HS-5 (cell line): ENCODE measurements around the gene MLANA.

Source experiments
- DNase-seq: peaks from one replicate; pipeline ENCODE4 v3.0.0-alpha.2; 2012; ENCODE audit warnings: low read depth

Gene MLANA

GRCh38 chr9:5890641-5891040 lies at the start of gene MLANA:
Gene MLANA (plus strand): TSS chr9:5890889. CDS start chr9:5892475, 1,586 bp downstream.
- DNase-seq, result no peak

GRCh38 chr9:5841771-5842573 lies 48.7 kb upstream of the MLANA start:
- no peak for DNase-seq

GRCh38 chr9:5842929-5843793 lies 47.5 kb upstream of the MLANA start:
- no peak for DNase-seq

- DNase-seq, result no peak
Observed at GRCh38 chr9:5843794-5844471, 46.8 kb upstream of the MLANA start.

- DNase-seq, result no peak
Observed at GRCh38 chr9:5845157-5845531, 45.5 kb upstream of the MLANA start.

- no peak for DNase-seq
Observed at GRCh38 chr9:5846096-5846495, 44.6 kb upstream of the MLANA start.

- DNase-seq, result no peak
Observed at GRCh38 chr9:5846501-5846921, 44.2 kb upstream of the MLANA start.

- no peak for DNase-seq
Observed at GRCh38 chr9:5848372-5848882, 42.3 kb upstream of the MLANA start.

- DNase-seq, result no peak
Observed at GRCh38 chr9:5850724-5851122, 40.0 kb upstream of the MLANA start.

GRCh38 chr9:5851445-5851844 lies 39.2 kb upstream of the MLANA start:
- DNase-seq, result peak; percentile 16

GRCh38 chr9:5852987-5853386 lies 37.7 kb upstream of the MLANA start:
- DNase-seq, result no peak

GRCh38 chr9:5853617-5854016 lies 37.1 kb upstream of the MLANA start:
- DNase-seq, result no peak

GRCh38 chr9:5854063-5854790 lies 36.5 kb upstream of the MLANA start:
- DNase-seq, result no peak

GRCh38 chr9:5857928-5858327 lies 32.8 kb upstream of the MLANA start:
- DNase-seq, result no peak

- DNase-seq, result no peak
Observed at GRCh38 chr9:5858833-5859232, 31.9 kb upstream of the MLANA start.

GRCh38 chr9:5863092-5863746 lies 27.5 kb upstream of the MLANA start:
- DNase-seq, result no peak

GRCh38 chr9:5864446-5864845 lies 26.2 kb upstream of the MLANA start:
- no peak for DNase-seq

- DNase-seq, result no peak
Observed at GRCh38 chr9:5866272-5866671, 24.4 kb upstream of the MLANA start.

GRCh38 chr9:5866685-5867084 lies 24.0 kb upstream of the MLANA start:
- no peak for DNase-seq

- no peak for DNase-seq
Observed at GRCh38 chr9:5868235-5868634, 22.5 kb upstream of the MLANA start.

- no peak for DNase-seq
Observed at GRCh38 chr9:5869315-5870019, 21.2 kb upstream of the MLANA start.
